T-helper 17 cell (primary cell): ENCODE results near the gene CLDN22. TPM values are rescaled to one million over a fixed set of nuclear protein-coding genes. Genes with fewer than 3 reads are reported as not detected.
"Not testable (repeated sequence)": the region's sequence is repeated elsewhere in the genome, so short reads cannot be mapped to it uniquely, and the experiment has no call there.

ENCODE experiments used
- ATAC-seq: fragments of 150-1000 bp; cut with Tn5 transposase; 2 replicates; pipeline ENCODE4 v1.10.0; 2021; ENCODE audit warnings: mild to moderate bottlenecking, moderate library complexity
- DNase-seq, 3 donors: peaks; one replicate each; pipeline versions ENCODE4 v3.0.0 to v3.0.0-alpha.2; 2020 to 2021
- H3K9me3 ChIP-seq: one replicate; pipeline ENCODE4 v1.7.0; 2013; ENCODE audit warnings: low read length, mild to moderate bottlenecking; ENCODE audit not compliant: control insufficient read depth, poor library complexity, severe bottlenecking
- H3K27ac Mint-ChIP-seq: one replicate; pipeline ENCODE4 v1.8.0; 2022; ENCODE audit warnings: mild to moderate bottlenecking, moderate library complexity, mixed read lengths
- H3K27me3 Mint-ChIP-seq: one replicate; pipeline ENCODE4 v1.8.0; 2022; ENCODE audit warnings: mixed read lengths
- H3K36me3 Mint-ChIP-seq: one replicate; pipeline ENCODE4 v1.8.0; 2022; ENCODE audit warnings: low read depth, mixed read lengths
- H3K4me1 Mint-ChIP-seq: one replicate; pipeline ENCODE4 v1.8.0; 2022; ENCODE audit warnings: mild to moderate bottlenecking, mixed read lengths
- H3K4me3 Mint-ChIP-seq: one replicate; pipeline ENCODE4 v1.8.0; 2022; ENCODE audit warnings: mild to moderate bottlenecking, moderate library complexity, mixed read lengths
- total RNA-seq, 4 donors: library from RNA in 2 of 4; stranded (reverse) in 2 of 4; gene quantifications; one replicate each; pipeline ENCODE4 v1.2.3 and lab custom pipeline; 2022 to 2026

The CLDN22 gene
- total RNA-seq, 2 donors from 2014 or later: not detected

DNA sequence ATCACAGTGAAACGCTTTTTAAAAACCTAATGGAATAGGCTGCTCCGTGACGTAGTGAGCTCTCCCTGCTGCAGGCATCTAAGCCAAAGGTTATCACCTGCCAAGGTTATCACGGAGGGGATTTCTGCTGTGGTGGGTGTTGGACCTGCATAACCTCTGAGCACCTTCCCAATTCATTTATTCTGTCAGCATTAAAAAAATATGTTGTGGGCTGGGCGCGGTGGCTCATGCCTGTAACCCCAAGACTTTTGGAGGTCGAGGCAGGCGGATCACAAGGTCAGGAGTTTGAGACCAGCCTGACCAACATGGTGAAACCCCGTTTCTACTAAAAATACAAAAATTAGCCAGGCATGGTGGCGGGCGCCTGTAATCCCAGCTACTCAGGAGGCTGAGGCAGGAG is 4.0 kb upstream of the CLDN22 start:
- not testable (repeated sequence) for H3K36me3 Mint-ChIP-seq, H3K4me3 Mint-ChIP-seq, ATAC-seq, H3K9me3 ChIP-seq, DNase-seq, H3K27me3 Mint-ChIP-seq, H3K27ac Mint-ChIP-seq
- peaks cover 19% of the 10 kb centered on the region for H3K4me1 Mint-ChIP-seq

DNA sequence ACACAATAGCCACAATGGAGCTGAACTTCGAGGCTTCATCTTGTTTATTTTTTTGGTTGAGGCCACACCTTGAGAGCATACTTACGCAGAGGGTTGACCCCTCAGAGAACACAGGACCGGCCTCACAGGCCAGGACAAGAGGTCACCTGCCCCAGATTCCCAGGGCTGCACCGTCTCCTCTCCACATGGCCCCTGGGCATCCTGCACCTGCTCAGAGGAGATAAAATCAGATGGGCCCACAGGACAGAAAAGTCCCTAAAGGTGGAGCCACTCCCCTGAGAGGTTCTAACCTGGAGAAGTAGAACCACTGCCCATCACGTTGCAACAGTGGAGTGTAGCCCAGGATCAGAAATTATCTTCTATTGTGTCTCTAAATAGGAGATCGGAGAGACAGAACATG is 3.2 kb upstream of the CLDN22 start:
- DNase-seq (no peak), ATAC-seq (no peak)
- Mint-ChIP-seq H3K27ac (no peak overlapping the region), H3K36me3 (no peaks in the 10 kb centered on the region), H3K4me1 (peaks cover 19% of the 10 kb centered on the region), H3K4me3 (no peak overlapping the region), H3K27me3 (no peaks in the 10 kb centered on the region)
- no peaks in the 10 kb centered on the region for H3K9me3 ChIP-seq

DNA sequence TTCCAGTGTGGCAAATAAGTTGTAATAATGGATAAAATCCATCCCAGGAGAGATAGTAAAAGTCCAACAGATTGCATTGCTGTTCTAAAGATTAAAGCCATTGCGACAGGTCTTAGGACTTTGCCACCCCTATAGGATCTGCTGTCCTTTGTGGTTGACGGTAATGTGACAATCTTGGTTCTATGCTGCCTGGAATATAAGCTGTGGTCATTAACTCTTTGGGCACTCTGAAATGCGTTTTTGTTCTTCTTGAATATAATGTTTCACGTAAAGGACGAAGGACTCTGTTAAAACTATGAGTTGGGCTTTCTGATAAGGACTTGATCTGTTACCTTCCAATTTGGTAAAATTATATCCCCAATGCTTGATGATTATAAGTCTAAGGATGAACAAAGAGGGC is 2.2 kb upstream of the CLDN22 start, which contains the start of gene CLDN24:
Gene CLDN24 (minus strand): TSS at position 101 of the 400 bp plus-strand sequence. CDS start 0 bp downstream, at position 101.
- H3K27me3 Mint-ChIP-seq: no peaks in the 10 kb centered on the region
- H3K4me1 Mint-ChIP-seq: peaks cover 19% of the 10 kb centered on the region
- H3K27ac Mint-ChIP-seq: peak within 1 kb of the TSS; percentile 89
- no peak for ATAC-seq
- H3K9me3 ChIP-seq: no peaks in the 10 kb centered on the region
- peak within 1 kb of the TSS; percentile 55 for H3K4me3 Mint-ChIP-seq
- no peak for DNase-seq
- no peaks in the 10 kb centered on the region for H3K36me3 Mint-ChIP-seq

DNA sequence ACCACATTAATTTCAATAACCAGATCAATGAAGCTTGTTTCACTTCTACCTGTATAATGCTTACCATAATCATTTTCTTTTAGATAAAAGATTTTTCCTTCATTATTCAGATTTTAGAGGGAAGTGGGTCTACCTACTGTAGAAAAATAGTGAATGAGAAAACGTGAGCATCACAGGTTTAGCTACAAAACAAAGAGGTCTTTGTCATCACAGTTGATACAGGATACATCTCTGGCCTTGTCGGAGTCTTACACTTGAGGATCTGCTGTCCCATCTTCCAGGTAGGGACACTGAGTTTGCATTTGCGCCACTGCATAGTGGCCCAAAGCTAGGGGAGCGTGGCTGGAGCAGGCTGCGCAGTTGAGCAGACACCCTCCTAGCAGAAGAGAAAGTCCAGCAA is 1.4 kb upstream of the CLDN22 start:
- Mint-ChIP-seq H3K4me3 (peak overlapping the region; percentile 55), H3K27me3 (no peaks in the 10 kb centered on the region), H3K4me1 (peaks cover 19% of the 10 kb centered on the region), H3K27ac (peak overlapping the region; percentile 89), H3K36me3 (no peaks in the 10 kb centered on the region)
- ATAC-seq (peak; percentile 10), DNase-seq (no peak)
- H3K9me3 ChIP-seq: no peaks in the 10 kb centered on the region

DNA sequence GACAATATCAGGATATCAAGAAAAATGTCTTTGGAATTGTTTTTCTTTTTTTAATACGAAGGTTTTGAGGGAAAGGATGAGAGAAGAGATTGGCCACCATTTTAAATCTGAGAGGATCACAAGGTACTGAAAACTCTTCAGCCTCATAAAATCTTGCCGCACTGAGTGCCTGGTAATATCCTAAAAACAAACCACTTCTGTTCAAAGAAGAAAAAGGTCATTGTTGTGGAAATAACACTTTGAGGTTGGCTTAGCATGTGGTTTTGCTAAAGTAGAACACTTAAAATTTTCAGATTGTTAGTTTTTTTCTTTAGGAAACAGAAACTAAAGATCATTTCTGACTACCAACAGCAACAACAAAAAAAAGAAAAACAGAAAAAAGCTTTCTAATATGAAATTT is 1.0 kb upstream of the CLDN22 start:
- Mint-ChIP-seq H3K27me3 (no peaks in the 10 kb centered on the region), H3K36me3 (no peaks in the 10 kb centered on the region), H3K27ac (peak overlapping the region; percentile 89), H3K4me3 (peak overlapping the region; percentile 55), H3K4me1 (peaks cover 19% of the 10 kb centered on the region)
- DNase-seq (no peak), ATAC-seq (peak; percentile 89)
- no peaks in the 10 kb centered on the region for H3K9me3 ChIP-seq

DNA sequence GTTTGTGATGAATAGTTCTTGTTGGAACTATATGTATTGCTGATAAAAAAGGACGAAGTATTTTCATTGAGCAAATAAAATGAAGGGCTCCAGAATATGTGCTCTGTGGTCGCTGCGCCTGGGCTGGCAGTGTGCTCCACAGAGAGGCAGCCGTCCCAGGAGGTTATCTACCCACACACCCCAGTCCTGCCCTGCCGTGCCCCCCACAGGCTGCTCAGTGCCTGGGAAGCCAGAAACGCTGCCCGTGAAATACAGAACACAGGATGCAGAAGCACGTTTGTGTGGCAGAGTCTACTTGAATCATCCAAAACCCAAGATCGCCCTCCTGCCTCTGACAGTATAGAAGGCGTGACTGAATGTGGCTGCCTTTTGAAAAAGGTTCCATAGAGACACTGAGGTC is 1.4 kb downstream of the CLDN22 start:
- Mint-ChIP-seq H3K27ac (no peak overlapping the region), H3K4me1 (peaks cover 24% of the 10 kb centered on the region), H3K4me3 (no peak overlapping the region), H3K27me3 (no peaks in the 10 kb centered on the region), H3K36me3 (peaks cover 5% of the 10 kb centered on the region)
- no peaks in the 10 kb centered on the region for H3K9me3 ChIP-seq
- no peak for DNase-seq
- ATAC-seq: no peak

DNA sequence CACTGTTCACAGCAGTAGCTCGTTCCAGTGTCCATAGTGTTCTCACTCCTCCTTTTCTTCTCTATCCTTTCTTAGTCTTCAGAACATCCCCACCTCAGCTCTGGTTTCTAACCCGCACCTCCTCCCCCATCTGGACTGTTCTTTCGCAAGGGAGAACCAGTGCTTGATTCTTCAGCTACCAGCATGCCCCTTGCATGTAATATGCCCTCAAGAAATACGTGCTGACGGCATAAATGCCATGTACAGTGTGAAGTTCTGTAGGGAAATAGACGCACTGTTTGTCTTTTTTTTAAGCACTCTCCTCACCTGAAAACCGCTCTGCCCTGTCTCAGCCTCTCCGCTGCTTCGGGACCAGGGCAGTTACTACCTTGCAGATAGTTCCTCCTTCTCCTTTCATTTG is 5.3 kb downstream of the CLDN22 start:
- DNase-seq (no peak), ATAC-seq (no peak)
- H3K9me3 ChIP-seq: no peaks in the 10 kb centered on the region
- H3K4me1 Mint-ChIP-seq: peaks cover 15% of the 10 kb centered on the region
- peaks cover 13% of the 10 kb centered on the region for H3K36me3 Mint-ChIP-seq
- no peak overlapping the region for H3K4me3 Mint-ChIP-seq
- peaks cover 8% of the 10 kb centered on the region for H3K27me3 Mint-ChIP-seq
- no peak overlapping the region for H3K27ac Mint-ChIP-seq

DNA sequence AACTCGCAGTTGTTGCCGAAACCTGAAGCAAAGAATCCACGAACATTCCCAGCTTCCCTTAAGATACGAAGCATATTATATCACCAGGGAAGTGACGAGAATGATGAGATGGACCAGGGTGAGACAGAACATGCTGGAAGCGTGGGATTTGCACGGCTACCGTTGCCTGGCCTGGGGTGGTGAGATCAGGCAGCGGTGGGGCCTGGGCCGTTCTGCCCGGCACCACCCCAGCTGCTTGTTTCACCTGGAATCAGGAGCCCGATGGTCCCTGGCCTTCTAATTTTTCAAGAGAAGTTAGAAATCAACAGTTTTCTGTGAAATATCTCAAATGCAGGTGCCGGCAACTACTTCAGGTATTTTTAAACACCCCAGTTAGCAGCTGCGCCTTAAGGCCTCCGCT is 5.7 kb downstream of the CLDN22 start:
- H3K9me3 ChIP-seq: no peaks in the 10 kb centered on the region
- Mint-ChIP-seq H3K27me3 (peaks cover 13% of the 10 kb centered on the region), H3K36me3 (peaks cover 13% of the 10 kb centered on the region), H3K27ac (no peak overlapping the region), H3K4me3 (no peak overlapping the region), H3K4me1 (peaks cover 13% of the 10 kb centered on the region)
- DNase-seq (no peak), ATAC-seq (no peak)

DNA sequence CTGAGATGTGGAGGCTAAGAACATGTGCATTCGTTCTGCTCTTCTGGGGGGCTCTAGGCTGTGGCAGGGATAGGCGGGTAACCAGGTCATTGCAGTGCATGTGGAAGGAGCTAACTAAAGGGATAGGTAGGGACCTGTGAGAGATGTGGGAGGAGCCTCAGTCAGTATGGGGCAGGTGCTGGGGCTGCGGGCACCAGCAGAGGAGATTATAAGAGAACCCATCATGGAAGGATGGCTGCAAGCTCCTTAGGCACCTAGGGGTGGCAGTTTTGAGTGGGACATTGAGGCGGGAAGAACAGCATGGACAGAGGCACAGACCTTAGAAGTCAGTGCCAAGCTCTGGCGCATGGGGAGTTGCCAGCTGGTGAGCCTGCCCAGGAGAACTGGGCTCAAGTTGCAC is 7.2 kb downstream of the CLDN22 start:
- peaks cover 10% of the 10 kb centered on the region for H3K4me1 Mint-ChIP-seq
- DNase-seq (no peak), ATAC-seq (no peak)
- H3K4me3 Mint-ChIP-seq: no peak overlapping the region
- peak overlapping the region; percentile 62 for H3K27ac Mint-ChIP-seq
- H3K27me3 Mint-ChIP-seq: peaks cover 16% of the 10 kb centered on the region
- H3K9me3 ChIP-seq: no peaks in the 10 kb centered on the region
- peaks cover 13% of the 10 kb centered on the region for H3K36me3 Mint-ChIP-seq

DNA sequence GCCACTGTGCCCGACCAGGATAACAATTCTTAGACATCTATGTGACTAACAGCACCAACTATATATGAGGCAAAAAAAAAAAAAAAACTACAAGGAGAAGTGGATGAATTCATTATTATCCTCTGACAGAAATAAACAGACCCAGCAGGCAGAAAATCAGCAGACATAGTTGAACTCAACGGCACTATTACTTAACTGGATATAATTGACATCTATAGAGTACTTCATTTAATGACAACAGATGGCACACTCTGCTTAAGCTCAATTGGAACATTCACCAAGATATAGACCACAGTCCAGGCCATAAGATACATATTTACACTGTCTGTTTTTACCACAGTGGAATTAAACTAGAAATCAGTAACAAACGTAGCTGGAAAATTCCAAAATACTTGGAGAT is 13.3 kb downstream of the CLDN22 start:
- H3K4me1 Mint-ChIP-seq: peaks cover 5% of the 10 kb centered on the region
- no peaks in the 10 kb centered on the region for H3K9me3 ChIP-seq
- H3K36me3 Mint-ChIP-seq: peaks cover 7% of the 10 kb centered on the region
- peaks cover 10% of the 10 kb centered on the region for H3K27me3 Mint-ChIP-seq
- H3K27ac Mint-ChIP-seq: no peak overlapping the region
- no peak overlapping the region for H3K4me3 Mint-ChIP-seq
- DNase-seq (no peak), ATAC-seq (no peak)

DNA sequence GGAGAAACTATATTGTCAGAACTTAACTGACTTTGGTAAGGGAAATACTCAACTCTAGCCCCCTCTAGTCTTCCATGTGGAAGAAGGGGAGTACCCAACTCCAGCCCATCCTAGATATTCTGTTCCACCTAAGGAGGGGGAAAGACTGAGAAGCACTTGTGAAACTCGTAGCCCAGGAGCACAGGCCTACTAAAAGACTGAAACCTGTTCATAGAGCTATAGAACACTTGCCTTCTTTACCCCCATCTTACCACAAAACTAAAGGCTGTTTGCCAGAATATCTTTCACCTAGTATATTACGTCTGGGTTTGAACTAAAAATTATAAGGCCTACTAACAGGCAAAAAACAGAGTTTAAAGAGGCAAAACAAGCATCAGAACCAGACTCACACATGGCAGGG is 15.5 kb downstream of the CLDN22 start:
- Mint-ChIP-seq H3K36me3 (peaks cover 7% of the 10 kb centered on the region), H3K27me3 (peaks cover 10% of the 10 kb centered on the region), H3K4me1 (peaks cover 7% of the 10 kb centered on the region), H3K27ac (no peak overlapping the region), H3K4me3 (no peak overlapping the region)
- no peak for DNase-seq
- ATAC-seq: no peak
- no peaks in the 10 kb centered on the region for H3K9me3 ChIP-seq

DNA sequence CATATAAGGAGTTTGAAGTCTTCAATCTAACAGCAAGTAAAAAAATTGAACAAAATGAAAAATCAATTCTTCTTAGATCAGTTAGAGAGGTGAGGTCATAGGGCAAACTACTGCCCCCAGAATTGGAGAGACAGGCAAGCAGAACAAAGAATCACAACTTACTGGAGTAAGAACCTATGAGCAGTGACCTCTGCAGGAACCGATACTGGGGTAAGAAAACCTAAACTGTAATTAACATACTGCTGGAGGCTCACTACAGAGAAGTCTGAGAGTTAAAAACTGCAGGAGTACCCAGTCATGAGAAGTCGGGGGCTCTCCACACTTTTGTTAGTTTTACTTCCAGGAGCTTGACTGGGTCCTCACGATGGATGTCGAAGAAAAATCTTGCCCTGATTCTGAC is 16.0 kb downstream of the CLDN22 start:
- peaks cover 8% of the 10 kb centered on the region for H3K4me1 Mint-ChIP-seq
- H3K36me3 Mint-ChIP-seq: peaks cover 7% of the 10 kb centered on the region
- H3K9me3 ChIP-seq: no peaks in the 10 kb centered on the region
- no peak overlapping the region for H3K27ac Mint-ChIP-seq
- no peak for DNase-seq
- peaks cover 7% of the 10 kb centered on the region for H3K27me3 Mint-ChIP-seq
- no peak overlapping the region for H3K4me3 Mint-ChIP-seq
- ATAC-seq: no peak

DNA sequence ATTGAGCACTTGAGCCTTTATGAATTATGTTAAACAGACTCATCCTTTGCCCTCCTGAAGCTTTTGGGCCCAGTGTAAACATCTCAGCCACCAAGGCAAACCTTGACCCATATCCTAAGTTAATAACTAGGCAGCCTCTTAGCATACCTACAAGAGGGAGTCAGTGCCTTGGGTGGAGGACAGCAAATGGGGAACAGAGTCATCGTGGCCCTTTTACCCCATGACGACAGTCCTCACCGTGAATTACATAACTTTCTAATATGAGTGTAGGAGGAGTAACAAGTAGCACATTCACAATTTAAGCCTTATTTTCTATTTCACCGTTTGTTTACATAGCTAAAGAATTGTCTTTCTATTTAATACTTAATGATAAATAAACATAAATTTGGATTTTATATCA is 16.8 kb downstream of the CLDN22 start:
- no peak for DNase-seq
- ATAC-seq: no peak
- no peak overlapping the region for H3K27ac Mint-ChIP-seq
- H3K9me3 ChIP-seq: no peaks in the 10 kb centered on the region
- H3K4me3 Mint-ChIP-seq: no peak overlapping the region
- H3K27me3 Mint-ChIP-seq: peaks cover 6% of the 10 kb centered on the region
- H3K4me1 Mint-ChIP-seq: peaks cover 8% of the 10 kb centered on the region
- H3K36me3 Mint-ChIP-seq: peaks cover 7% of the 10 kb centered on the region

DNA sequence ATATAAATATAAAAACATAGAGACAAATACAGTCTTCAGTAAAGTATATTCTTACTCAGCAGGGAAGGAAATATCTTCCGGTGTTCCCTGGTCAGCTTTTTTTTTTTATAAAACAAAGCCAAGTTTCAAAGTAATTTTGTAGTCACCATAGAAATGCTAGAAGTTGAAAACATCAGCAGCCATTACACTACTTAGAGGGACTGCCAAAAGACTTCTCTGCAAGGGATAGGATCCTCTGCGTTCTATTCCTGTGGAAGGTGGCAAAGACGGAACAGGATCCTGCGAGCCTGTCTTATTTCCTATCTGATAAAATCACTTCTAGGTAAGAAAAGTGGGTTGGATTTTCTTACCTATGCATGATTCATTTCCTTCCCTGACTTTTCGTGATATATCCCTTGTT is 19.4 kb downstream of the CLDN22 start:
- DNase-seq: no peak
- peaks cover 6% of the 10 kb centered on the region for H3K4me1 Mint-ChIP-seq
- no peak for ATAC-seq
- no peaks in the 10 kb centered on the region for H3K9me3 ChIP-seq
- no peak overlapping the region for H3K27ac Mint-ChIP-seq
- H3K36me3 Mint-ChIP-seq: peaks cover 4% of the 10 kb centered on the region
- H3K27me3 Mint-ChIP-seq: peaks cover 6% of the 10 kb centered on the region
- H3K4me3 Mint-ChIP-seq: no peak overlapping the region
